OCI-LY7 (cell line): ENCODE data around the gene MRGPRE. TPM values are rescaled to one million over a fixed set of nuclear protein-coding genes. Genes with fewer than 3 reads are reported as not detected.

ENCODE experiments used
- BruUV-seq: library from RNA; stranded (reverse); fragments of 400-500 nt; replicated peaks from 2 replicates; lab custom pipeline; 2021; lab: Mats Ljungman, UMichigan
- CTCF ChIA-PET: fragments of 300-600 bp; sonication (Branson Sonifier 250); formaldehyde crosslinking; loops from one replicate; lab custom pipeline; 2022; ENCODE audit warnings: antibody characterized with exemption; ENCODE audit not compliant: unreplicated experiment; lab: Charles Lee
- POLR2A ChIA-PET: fragments of 300-600 bp; sonication (Branson Sonifier 250); formaldehyde crosslinking; loops from one replicate; lab custom pipeline; 2022; ENCODE audit warnings: antibody characterized with exemption; lab: Charles Lee
- DNase-seq: peaks from one replicate; pipeline ENCODE4 v3.0.0-alpha.2; 2015; ENCODE audit warnings: low spot score
- H2AFZ ChIP-seq: fragments of 200-600 bp; sonication (generic), shearing (Covaris generic); 2 replicates; pipeline ENCODE4 v1.6.1; 2014; ENCODE audit warnings: mild to moderate bottlenecking, antibody characterized with exemption, low read length, moderate library complexity
- H3K27ac ChIP-seq: fragments of 200-600 bp; sonication (generic); 2 replicates; pipeline ENCODE4 v1.5.1; 2014; ENCODE audit warnings: mixed run types, low read depth, mild to moderate bottlenecking, moderate library complexity, low read length, inconsistent platforms; ENCODE audit not compliant: poor library complexity, severe bottlenecking
- H3K36me3 ChIP-seq: fragments of 200-600 bp; sonication (generic); 2 replicates; pipeline ENCODE4 v1.6.1; 2014; ENCODE audit warnings: mild to moderate bottlenecking, antibody characterized with exemption, low read length, moderate library complexity, mixed read lengths; ENCODE audit not compliant: insufficient read depth
- H3K4me1 ChIP-seq: fragments of 200-600 bp; sonication (generic); 2 replicates; pipeline ENCODE4 v1.5.1; 2014; ENCODE audit warnings: mild to moderate bottlenecking, low read length; ENCODE audit not compliant: insufficient read depth, poor library complexity, severe bottlenecking
- H3K4me2 ChIP-seq: fragments of 200-600 bp; sonication (generic); 2 replicates; pipeline ENCODE4 v1.6.1; 2014; ENCODE audit warnings: mild to moderate bottlenecking, low read length
- H3K4me3 ChIP-seq: fragments of 200-600 bp; sonication (generic); 2 replicates; pipeline ENCODE4 v1.5.1; 2014; ENCODE audit warnings: mild to moderate bottlenecking, low read depth, low read length; ENCODE audit not compliant: poor library complexity, severe bottlenecking
- H3K79me2 ChIP-seq: fragments of 200-600 bp; sonication (generic); 2 replicates; pipeline ENCODE4 v1.6.1; 2016; ENCODE audit warnings: low read depth, mild to moderate bottlenecking, low read length, moderate library complexity, mixed read lengths; ENCODE audit not compliant: insufficient read depth
- H3K9me2 ChIP-seq: fragments of 200-600 bp; sonication (generic); 2 replicates; pipeline ENCODE4 v1.6.1; 2016; ENCODE audit warnings: mild to moderate bottlenecking, low read length, mixed read lengths; ENCODE audit not compliant: insufficient read depth
- H3K9me3 ChIP-seq: fragments of 200-600 bp; sonication (generic); 2 replicates; pipeline ENCODE4 v1.6.1; 2014; ENCODE audit warnings: mild to moderate bottlenecking, mixed run types, low read length, mixed read lengths
- H4K20me1 ChIP-seq: fragments of 200-600 bp; sonication (generic); 2 replicates; pipeline ENCODE4 v1.6.1; 2014; ENCODE audit warnings: mild to moderate bottlenecking, antibody characterized with exemption, low read length, moderate library complexity, mixed read lengths; ENCODE audit not compliant: insufficient read depth
- EZH2phosphoT487 ChIP-seq: fragments of 200-600 bp; sonication (generic); IDR thresholded peaks from 2 replicates; pipeline ENCODE4 v1.6.1; 2018; ENCODE audit warnings: low read depth, borderline replicate concordance, mild to moderate bottlenecking, mixed run types, antibody characterized with exemption, low read length, moderate library complexity, mixed read lengths
- intact Hi-C: fragments of 100-400 bp; cut with micrococcal nuclease; formaldehyde crosslinking; loops from one replicate; pipeline ENCODE4 v1.10.0; 2022; ENCODE audit not compliant: unreplicated experiment
- total RNA-seq, 2 experiments: library from RNA; depleted of rRNA in 1 of 2; stranded (reverse); fragments of >200 nt in 1 of 2; shearing (Covaris generic) in 1 of 2; gene quantifications; 2 replicates each; pipeline ENCODE4 v1.2.3, GENCODE V29; 2014 to 2022
- TF ChIP-seq, protein P1 (sequence below): fragments of 200-600 bp; sonication (generic); conservative IDR thresholded peaks from 2 replicates; pipeline ENCODE4 v1.5.1; 2014; ENCODE audit warnings: mild to moderate bottlenecking, antibody characterized with exemption, low read length, moderate library complexity, mixed read lengths

Gene MRGPRE
- total RNA-seq, 2 experiments from 2014 or later: not detected

DNA sequence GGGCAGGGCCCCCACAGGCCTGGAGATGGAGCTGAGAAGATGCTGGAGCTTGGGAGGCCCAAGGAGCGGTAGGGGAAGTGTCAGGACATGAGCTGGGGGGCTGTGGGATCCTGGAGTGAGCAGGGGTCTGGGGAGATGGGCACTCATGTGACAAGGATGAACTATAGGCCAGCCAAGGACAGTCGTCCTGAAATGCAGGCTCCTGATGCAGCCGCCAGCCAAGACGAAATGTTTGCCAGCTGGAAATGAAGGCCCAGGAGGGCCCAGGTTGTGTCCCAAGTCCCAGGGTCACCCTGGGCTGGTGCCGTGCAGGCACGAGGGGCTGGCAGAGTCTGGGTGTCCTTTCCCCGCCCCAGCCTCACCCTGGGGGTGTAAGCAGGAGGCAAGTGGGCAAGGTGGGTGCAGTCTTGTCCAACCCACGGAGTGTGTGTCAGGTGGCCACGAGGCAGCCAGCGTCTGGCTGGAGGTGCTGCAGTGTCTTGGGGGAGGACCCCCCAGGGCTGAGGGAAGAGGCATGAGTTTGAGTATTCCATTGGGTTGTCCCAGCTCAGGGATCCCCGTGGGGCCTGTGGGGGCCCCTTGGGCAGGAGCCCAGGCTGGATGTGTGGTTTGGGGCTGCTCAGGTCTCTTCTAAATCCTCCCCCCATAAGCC is 35.0 kb downstream of the MRGPRE start:
- H3K4me2 ChIP-seq: no peak overlapping the region
- H3K36me3 ChIP-seq: no peaks in the 10 kb centered on the region
- CTCF ChIA-PET: no interaction called here
- no peaks in the 10 kb centered on the region for H3K79me2 ChIP-seq
- no peaks in the 10 kb centered on the region for H3K9me2 ChIP-seq
- no peaks in the 10 kb centered on the region for H4K20me1 ChIP-seq
- intact Hi-C loops: no loop called here
- DNase-seq: no peak
- POLR2A ChIA-PET: no interaction called here
- no peak overlapping the region for H3K27ac ChIP-seq
- no peak for TF ChIP-seq EZH2phosphoT487
- TF ChIP-seq, protein P1, sequence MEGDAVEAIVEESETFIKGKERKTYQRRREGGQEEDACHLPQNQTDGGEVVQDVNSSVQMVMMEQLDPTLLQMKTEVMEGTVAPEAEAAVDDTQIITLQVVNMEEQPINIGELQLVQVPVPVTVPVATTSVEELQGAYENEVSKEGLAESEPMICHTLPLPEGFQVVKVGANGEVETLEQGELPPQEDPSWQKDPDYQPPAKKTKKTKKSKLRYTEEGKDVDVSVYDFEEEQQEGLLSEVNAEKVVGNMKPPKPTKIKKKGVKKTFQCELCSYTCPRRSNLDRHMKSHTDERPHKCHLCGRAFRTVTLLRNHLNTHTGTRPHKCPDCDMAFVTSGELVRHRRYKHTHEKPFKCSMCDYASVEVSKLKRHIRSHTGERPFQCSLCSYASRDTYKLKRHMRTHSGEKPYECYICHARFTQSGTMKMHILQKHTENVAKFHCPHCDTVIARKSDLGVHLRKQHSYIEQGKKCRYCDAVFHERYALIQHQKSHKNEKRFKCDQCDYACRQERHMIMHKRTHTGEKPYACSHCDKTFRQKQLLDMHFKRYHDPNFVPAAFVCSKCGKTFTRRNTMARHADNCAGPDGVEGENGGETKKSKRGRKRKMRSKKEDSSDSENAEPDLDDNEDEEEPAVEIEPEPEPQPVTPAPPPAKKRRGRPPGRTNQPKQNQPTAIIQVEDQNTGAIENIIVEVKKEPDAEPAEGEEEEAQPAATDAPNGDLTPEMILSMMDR: no peak
- H3K9me3 ChIP-seq: no peaks in the 10 kb centered on the region
- H3K4me1 ChIP-seq: no peaks in the 10 kb centered on the region
- no peak overlapping the region for H3K4me3 ChIP-seq
- no TSS peak for BruUV-seq
- no peak overlapping the region for H2AFZ ChIP-seq

DNA sequence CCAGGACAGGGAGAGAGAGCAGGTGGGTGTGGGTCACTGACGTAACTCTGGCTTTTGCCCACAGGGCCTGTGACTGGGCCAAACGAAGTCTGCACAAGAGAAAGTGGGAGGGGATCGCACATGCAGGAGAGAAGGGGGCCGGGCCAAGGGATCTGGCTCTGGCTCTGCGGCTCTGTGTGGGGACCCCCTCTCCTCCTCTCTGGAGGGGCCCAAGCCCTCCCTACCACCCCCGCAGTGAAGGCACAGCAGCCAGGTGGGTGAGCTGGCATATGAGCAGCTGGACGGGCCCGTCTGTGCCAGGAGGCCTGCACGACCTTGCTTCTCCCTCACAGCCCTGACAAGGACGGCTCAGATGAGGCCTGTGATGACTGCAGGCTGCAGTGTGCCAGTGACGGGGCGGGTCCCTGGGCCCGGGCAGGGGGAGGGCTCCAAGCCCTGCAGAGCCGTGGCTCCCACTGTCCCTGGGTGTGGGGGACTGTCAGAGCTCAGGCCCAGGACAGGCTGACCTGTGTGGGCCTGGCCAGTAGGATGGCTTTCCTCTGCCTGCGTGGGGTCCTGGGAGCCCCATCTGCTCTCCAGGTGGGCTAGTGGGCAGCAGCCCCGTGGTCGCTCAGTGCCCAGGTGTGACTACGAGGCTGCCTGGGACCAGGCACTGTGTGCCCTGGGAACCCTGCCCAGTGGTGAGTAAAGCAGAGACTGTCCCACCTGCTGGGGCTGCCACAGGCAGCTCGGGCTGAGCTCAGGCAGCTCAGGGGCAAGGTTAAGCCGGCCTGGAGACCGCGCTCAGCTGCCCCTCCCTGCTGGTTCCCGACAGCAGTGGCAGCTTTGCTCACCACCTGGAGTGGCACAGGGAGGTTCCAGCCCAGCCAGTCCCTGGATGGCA is 35.8 kb downstream of the MRGPRE start:
- Histone ChIP-seq H3K9me2 (no peaks in the 10 kb centered on the region), H3K4me2 (no peak overlapping the region), H3K36me3 (no peaks in the 10 kb centered on the region), H3K9me3 (no peaks in the 10 kb centered on the region), H3K4me1 (no peaks in the 10 kb centered on the region), H3K27ac (no peak overlapping the region), H2AFZ (no peak overlapping the region), H3K4me3 (no peak overlapping the region), H4K20me1 (no peaks in the 10 kb centered on the region), H3K79me2 (no peaks in the 10 kb centered on the region)
- BruUV-seq: no TSS peak
- TF ChIP-seq EZH2phosphoT487: no peak
- TF ChIP-seq, protein P1: no peak
- intact Hi-C loops: no loop called here
- CTCF ChIA-PET: no interaction called here
- DNase-seq: no peak
- POLR2A ChIA-PET: no interaction called here
